GM12878 (cell line): Measurements from ENCODE around the gene DCTN5. TPM values are rescaled to one million over a fixed set of nuclear protein-coding genes. Genes with fewer than 3 reads are reported as not detected.
A peak's percentile ranks its signal among the peaks of the same experiment; 100 is the strongest.

ENCODE experiments used
- ATAC-seq: fragments of 200-7000 bp; cut with Tn5 transposase; 3 replicates; pipeline ENCODE4 v1.9.1; 2020; ENCODE audit warnings: mild to moderate bottlenecking, moderate library complexity
- BruUV-seq: library from RNA; stranded (reverse); fragments of 400-500 nt; replicated peaks from 2 replicates; lab custom pipeline; 2021; lab: Mats Ljungman, UMichigan
- CTCF ChIA-PET: fragments of 300-600 bp; sonication (Branson Sonifier 250); formaldehyde crosslinking; extraction: SDS; loops from one replicate; lab custom pipeline; 2021; ENCODE audit warnings: inconsistent platforms; lab: Yijun Ruan, JAX
- POLR2A ChIA-PET: fragments of 350-600 bp; formaldehyde crosslinking; extraction: SDS; loops from one replicate; lab custom pipeline; 2021; ENCODE audit warnings: inconsistent platforms; lab: Charles Lee
- RAD21 ChIA-PET: fragments of 300-600 bp; sonication (Branson Sonifier 250); formaldehyde crosslinking; loops from one replicate; lab custom pipeline; 2023; ENCODE audit warnings: antibody characterized with exemption; ENCODE audit not compliant: unreplicated experiment; lab: Charles Lee
- SMC1A ChIA-PET: fragments of 300-600 bp; sonication (Branson Sonifier 250); formaldehyde crosslinking; loops from one replicate; lab custom pipeline; 2023; ENCODE audit not compliant: unreplicated experiment, uncharacterized antibody; lab: Charles Lee
- DNase-seq: peaks from one replicate; pipeline ENCODE4 v3.0.0-alpha.2; 2011; ENCODE audit warnings: low read depth, low spot score
- FAIRE-seq: peaks from 3 replicates; lab custom pipeline; 2011; peaks lifted over from hg19 to GRCh38; lab: Jason Lieb, UNC
- H2AFZ ChIP-seq: 2 replicates; pipeline ENCODE4 v1.6.0; 2011; ENCODE audit warnings: low read depth, low read length, control low read depth; ENCODE audit not compliant: control insufficient read depth
- H3K27ac ChIP-seq: 2 replicates; pipeline ENCODE4 v1.5.1; 2011; ENCODE audit warnings: control low read depth; ENCODE audit not compliant: control insufficient read depth, insufficient read depth
- H3K27me3 ChIP-seq, 2 experiments: replicated peaks in 1 of 2; 2 replicates each; pipeline versions ENCODE4 v1.6.0 to v1.6.1; 2011; ENCODE audit warnings: low read length in 1 of 2; ENCODE audit not compliant: control insufficient read depth in 2 of 2, insufficient read depth in 2 of 2
- H3K36me3 ChIP-seq, 2 experiments: 2 replicates each; pipeline ENCODE4 v1.5.1; 2011; ENCODE audit warnings: low read length in 1 of 2; ENCODE audit not compliant: control insufficient read depth in 2 of 2, insufficient read depth in 2 of 2
- H3K4me1 ChIP-seq: 2 replicates; pipeline ENCODE4 v1.6.1; 2011; ENCODE audit warnings: mild to moderate bottlenecking, low read length, moderate library complexity, mixed read lengths; ENCODE audit not compliant: control insufficient read depth, insufficient read depth
- H3K4me2 ChIP-seq: 2 replicates; pipeline ENCODE4 v1.6.0; 2011; ENCODE audit warnings: control low read depth; ENCODE audit not compliant: control insufficient read depth, insufficient read depth
- H3K4me3 ChIP-seq: fragments of 200-600 bp; sonication (generic); 2 replicates; pipeline ENCODE4 v1.5.1; 2016
- H3K79me2 ChIP-seq: 2 replicates; pipeline ENCODE4 v1.6.0; 2011; ENCODE audit warnings: low read length; ENCODE audit not compliant: control insufficient read depth, insufficient read depth
- H3K9ac ChIP-seq: 2 replicates; pipeline ENCODE4 v1.8.0; 2011; ENCODE audit warnings: low read length, control low read depth, mixed read lengths; ENCODE audit not compliant: control insufficient read depth, insufficient read depth
- H3K9me3 ChIP-seq: replicated peaks from 3 replicates; pipeline ENCODE4 v1.5.1; 2011; ENCODE audit warnings: mild to moderate bottlenecking, low read length; ENCODE audit not compliant: control insufficient read depth, insufficient read depth
- H4K20me1 ChIP-seq: 2 replicates; pipeline ENCODE4 v1.6.0; 2011; ENCODE audit not compliant: control insufficient read depth, insufficient read depth
- EGR1 ChIP-seq, 2 experiments: IDR thresholded peaks; 1 replicate in 1 of 2; 2 replicates in 1 of 2; pipeline ENCODE4 v1.6.1; 2011 to 2012; ENCODE audit warnings: low read depth in 2 of 2, low read length in 2 of 2, borderline replicate concordance in 1 of 2, mild to moderate bottlenecking in 1 of 2, moderate library complexity in 1 of 2
- PAX5 ChIP-seq: IDR thresholded peaks from 2 replicates; pipeline ENCODE4 v1.6.1; 2011; ENCODE audit warnings: low read depth, low read length, borderline replicate concordance
- REST ChIP-seq: IDR thresholded peaks from 2 replicates; pipeline ENCODE4 v1.6.1; 2012; ENCODE audit warnings: mild to moderate bottlenecking, low read depth, low read length
- ZBED1 ChIP-seq: IDR thresholded peaks from 2 replicates; pipeline ENCODE4 v1.6.1; 2016; ENCODE audit warnings: borderline replicate concordance
- WGBS: methylation state at CpG from one replicate; pipeline ENCODE4 v1.1.6; 2016; ENCODE audit warnings: low lambda C conversion rate; ENCODE audit not compliant: insufficient replicate concordance, insufficient coverage; ENCODE audit errors: missing lambda C conversion rate; 5-methylcytosine and 5-hydroxymethylcytosine counted together
- in situ Hi-C: fragments of 300-500 bp; cut with MboI; formaldehyde crosslinking; loops from 9 replicates; pipeline ENCODE4 v1.14.3; 2018; ENCODE audit warnings: mixed read lengths
- intact Hi-C: fragments of 100-400 bp; cut with micrococcal nuclease; formaldehyde crosslinking; loops from one replicate; pipeline ENCODE4 v1.14.2; 2022; ENCODE audit not compliant: unreplicated experiment
- polyA plus RNA-seq, 11 experiments: library from polyadenylated mRNA; depleted of rRNA in 4 of 11; unstranded in 6 of 11; stranded (reverse) in 5 of 11; fragments of >200 nt; fragmentation: Nextera tagmentation in 4 of 11; fragmentation: Illumina TruSeq in 1 of 11; extraction: Ambion mirVana in 4 of 11; extraction: Trizol in 1 of 11; gene quantifications; 1 replicate in 1 of 11; 2 replicates in 10 of 11; pipeline versions ENCODE4 v1.2.1 to v1.2.3, GENCODE V29; 2011 to 2016; ENCODE audit warnings: inconsistent platforms in 2 of 11, missing spikeins in 2 of 11, low read depth in 1 of 11
- total RNA-seq, 4 experiments: library from RNA; depleted of rRNA in 3 of 4; stranded (reverse); fragments of >200 nt in 3 of 4; fragmentation: Illumina TruSeq in 1 of 4; extraction: Trizol in 1 of 4; gene quantifications; 2 replicates each; pipeline versions ENCODE4 v1.2.1 to v1.2.3, GENCODE V29; 2013 to 2021

DCTN5 gene
- total and polyA plus RNA-seq, 10 of the 15 experiments (the other 5 are each of a cell fraction or from before 2014, with no cell fraction given): 49.1 to 153 (median 81.4) TPM

GRCh38 chr16:23701045-23701444 lies 59.8 kb downstream of the DCTN5 start:
- H3K27ac ChIP-seq: no peak overlapping the region
- ChIA-PET POLR2A (no interaction called here), CTCF (no interaction called here), RAD21 (no interaction called here), SMC1A (interaction anchor here (0.8 kb wide), 1 partner anchor 30 kb away, joined by 3 read pairs; no protein-coding TSS in a partner anchor)
- intact Hi-C loops (no loop called here), in situ Hi-C loops (no loop called here)
- BruUV-seq: no TSS peak
- no peaks in the 10 kb centered on the region for H3K36me3 ChIP-seq
- no peak overlapping the region for H2AFZ ChIP-seq
- WGBS: 66% methylated on average over 8 of the region's 8 CpGs
- H3K9ac ChIP-seq: no peak overlapping the region
- DNase-seq (no peak), ATAC-seq (no peak), FAIRE-seq (no peak)
- H3K4me1 ChIP-seq: peaks cover 7% of the 10 kb centered on the region; the same call in 1 of the 2 replicates
- H3K27me3 ChIP-seq: no peaks in the 10 kb centered on the region
- H4K20me1 ChIP-seq: no peaks in the 10 kb centered on the region
- H3K4me2 ChIP-seq: no peak overlapping the region
- no peaks in the 10 kb centered on the region for H3K79me2 ChIP-seq
- peaks cover 4% of the 10 kb centered on the region; the same call in 1 of the 3 replicates for H3K9me3 ChIP-seq
- TF ChIP-seq EGR1 (IDR thresholded peaks at IDR 0.05; ENCODE audit: borderline replicate concordance in 1 of 2, low read depth in 2 of 2, low read length in 2 of 2): no peak
- no peak for TF ChIP-seq ZBED1
- peak; percentile 54; the same call in 1 of the 2 replicates for TF ChIP-seq REST
- TF ChIP-seq PAX5: no peak
- TF ChIP-seq, all 136 proteins: peak for 1
- no peak overlapping the region for H3K4me3 ChIP-seq
